GM12892 (cell line): Measurements from ENCODE around the gene HSD11B2.

Experiments used
- POLR2AphosphoS5 ChIP-seq: IDR thresholded peaks from 2 replicates; pipeline ENCODE4 v1.6.1; 2011; ENCODE audit warnings: low read depth, low read length, control low read depth
- TAF1 ChIP-seq: IDR thresholded peaks from 2 replicates; pipeline ENCODE4 v1.6.1; 2011; ENCODE audit warnings: low read depth, mild to moderate bottlenecking, control low read depth, low read length, borderline replicate concordance

DNA sequence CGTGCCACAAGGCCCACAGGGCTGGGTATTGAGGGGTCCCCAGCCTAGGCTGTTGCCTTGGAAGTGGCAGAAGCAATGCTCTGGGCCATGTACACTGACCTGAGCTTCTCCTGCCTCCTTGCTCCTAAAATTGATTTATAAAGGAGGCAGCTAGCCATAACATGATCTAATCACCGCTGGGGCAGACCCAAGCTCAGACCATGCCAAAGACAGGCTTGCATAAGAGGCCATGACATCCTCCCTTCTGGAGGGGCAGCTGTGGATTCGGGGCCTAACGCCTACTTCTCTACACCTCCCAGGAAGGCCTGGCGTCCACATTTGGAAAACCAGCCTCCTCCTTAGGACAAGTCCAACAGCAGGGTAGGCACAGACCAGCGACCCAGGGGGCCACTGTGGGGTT is 12.3 kb downstream of the HSD11B2 start:
- no peak for TF ChIP-seq POLR2AphosphoS5
- TF ChIP-seq TAF1, result no peak
